Non-pigmented ciliary epithelial cell (primary cell): Measurements from ENCODE around the gene RABL2A.
"Not testable (repeated sequence)": the region's sequence is repeated elsewhere in the genome, so short reads cannot be mapped to it uniquely, and the experiment has no call there.

Experiments used
- DNase-seq: peaks from one replicate; pipeline ENCODE4 v3.0.0-alpha.2; 2010; ENCODE audit warnings: low read depth

The RABL2A gene

DNA sequence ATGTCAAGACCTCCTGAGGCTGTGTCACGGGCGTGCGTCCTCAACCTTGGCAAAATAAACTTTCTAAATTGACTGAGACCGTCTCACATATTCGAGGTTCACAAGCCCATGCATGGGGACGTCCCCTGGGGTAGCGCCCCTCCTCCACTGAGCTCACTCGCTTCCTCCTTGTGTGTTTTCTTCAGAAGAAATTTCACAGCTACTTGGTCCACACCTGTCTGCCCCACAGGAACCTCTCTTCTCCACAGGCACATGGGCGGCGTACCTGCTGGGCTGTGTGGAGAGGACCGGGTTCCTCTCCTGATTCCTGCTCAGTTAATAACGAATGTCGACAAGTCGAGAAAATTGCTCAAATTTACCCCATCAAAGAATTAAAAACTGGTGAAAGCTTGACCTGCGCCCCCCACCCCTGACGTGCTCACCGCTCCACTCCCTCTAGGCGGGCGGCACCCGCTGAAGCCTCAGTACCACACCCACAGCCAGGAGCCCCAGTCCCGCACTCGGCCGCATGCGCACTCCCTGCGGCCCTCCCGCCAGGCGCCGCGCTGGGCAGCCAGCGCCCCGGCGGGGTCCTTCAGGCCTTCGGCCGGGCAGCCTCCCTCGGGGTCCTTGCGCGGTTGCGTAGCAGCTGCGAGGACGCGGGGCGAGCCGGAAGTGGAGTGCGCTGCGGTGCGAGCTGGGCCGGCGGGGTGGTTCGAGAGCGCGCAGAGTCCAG, at the start of gene RABL2A:
RABL2A (plus strand) TSS at position 651 of the 715 bp plus-strand sequence. CDS start 1,341 bp downstream, outside the sequence.
- peak; percentile 18 for DNase-seq

DNA sequence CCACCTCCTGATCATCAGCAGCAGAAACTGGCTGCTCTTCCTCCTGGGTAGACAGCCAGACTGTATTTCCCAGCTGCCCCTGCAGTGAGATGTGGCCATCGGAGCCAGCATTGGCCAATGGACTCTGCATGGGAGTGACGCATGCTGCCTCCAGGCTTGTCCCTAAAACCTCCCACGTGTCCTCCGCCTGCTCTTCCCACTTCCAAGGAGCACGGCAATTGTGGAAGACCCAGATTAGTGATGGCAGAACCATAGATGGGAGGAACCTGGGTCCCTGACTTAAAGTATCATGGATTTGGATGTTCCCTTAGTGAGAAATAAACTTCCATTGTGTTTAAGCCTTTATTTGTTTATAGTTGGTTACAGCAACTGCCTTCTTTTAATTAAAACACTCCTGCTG, 48.6 kb upstream of the RABL2A start:
- not testable (repeated sequence) for DNase-seq

DNA sequence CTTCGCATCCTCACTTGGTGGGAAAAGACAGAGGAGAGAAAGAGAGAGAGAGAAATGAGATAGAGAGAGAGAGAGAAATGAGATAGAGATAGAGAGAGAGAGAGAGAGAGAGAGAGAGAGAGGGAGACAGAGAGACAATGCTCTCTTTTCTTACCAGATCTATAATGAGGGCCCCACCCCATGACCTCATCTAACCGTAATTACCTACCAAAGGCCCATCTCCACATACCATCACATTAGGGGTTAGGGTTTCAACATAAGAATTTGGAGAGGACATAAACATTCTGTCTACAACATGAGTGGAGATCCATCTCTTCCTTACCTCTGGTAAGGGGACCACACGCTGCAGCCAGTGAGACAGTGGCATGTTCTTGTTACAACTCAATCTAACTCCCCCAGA, 44.6 kb upstream of the RABL2A start:
- DNase-seq = not testable (repeated sequence)

DNA sequence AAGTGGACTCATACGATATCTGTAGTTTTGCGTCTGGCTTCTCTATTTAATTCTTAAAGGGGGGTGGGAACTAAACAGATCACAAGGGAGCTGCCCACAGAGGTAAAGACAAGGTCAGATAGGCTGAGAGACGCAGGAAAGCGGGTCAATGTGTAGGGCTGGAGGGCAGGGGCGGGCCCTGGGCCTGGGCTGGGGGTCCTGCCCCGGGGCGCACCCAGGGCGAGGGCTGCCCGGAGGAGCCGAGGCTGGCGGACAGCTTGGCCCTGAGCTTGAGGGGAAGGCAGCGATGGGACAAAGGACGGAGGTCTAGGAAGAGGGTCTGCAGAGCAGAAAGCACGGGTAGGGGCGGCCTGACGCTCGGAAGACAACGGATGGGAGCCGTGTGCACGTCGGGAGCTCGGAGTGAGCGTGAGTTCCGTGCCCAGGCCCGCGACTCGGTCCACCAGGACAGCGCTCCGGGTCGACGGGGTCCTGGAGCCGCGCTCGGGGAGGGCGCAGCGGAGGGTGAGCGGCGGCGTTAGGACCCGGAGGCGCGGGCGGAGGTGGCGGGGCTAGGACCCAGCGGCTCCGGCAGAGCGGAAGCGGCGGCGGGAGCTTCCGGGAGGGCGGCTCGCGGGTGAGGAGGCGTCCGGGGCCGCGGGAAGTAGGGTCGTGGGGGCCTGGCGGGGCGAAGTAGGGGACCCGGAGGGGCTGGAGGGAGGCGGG, 43.4 kb upstream of the RABL2A start:
- not testable (repeated sequence) for DNase-seq

DNA sequence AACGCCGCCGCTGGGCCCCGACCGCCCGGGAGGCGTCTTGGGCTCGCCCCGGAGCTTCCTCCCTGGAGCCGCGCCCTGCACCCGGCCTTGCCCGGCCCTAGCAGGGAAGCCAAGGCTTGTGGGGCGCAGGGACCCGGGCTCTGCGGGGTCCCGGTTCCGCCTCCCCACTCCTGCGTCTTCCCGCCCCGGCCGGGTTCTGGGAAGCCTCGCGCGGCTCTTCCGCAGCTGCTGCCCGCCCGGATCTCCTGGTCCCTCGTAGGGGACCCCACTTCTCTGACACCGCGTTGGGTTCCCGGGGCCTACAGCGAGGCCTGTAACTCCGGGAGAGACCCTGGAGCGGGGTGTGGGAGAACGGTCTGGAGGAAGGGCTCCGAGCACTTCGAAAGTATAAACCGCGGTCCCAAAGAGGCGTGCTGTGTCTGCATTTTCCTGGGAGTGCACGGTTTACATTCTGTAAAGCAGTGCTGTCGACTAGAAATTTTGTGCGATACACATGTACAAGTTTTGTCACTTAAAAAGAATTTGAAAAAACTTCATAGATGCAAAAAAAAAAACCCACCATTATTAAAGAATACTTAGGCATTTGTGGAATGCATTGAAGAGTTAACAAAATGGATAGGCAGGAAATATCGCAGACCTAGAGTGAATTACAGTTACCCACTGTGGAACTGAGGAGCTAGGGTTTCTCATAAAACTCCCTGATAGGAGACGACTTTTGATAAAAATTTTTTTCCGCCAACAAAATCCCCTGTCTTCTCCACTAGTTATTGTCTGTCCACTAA, 42.6 kb upstream of the RABL2A start:
- not testable (repeated sequence) for DNase-seq

DNA sequence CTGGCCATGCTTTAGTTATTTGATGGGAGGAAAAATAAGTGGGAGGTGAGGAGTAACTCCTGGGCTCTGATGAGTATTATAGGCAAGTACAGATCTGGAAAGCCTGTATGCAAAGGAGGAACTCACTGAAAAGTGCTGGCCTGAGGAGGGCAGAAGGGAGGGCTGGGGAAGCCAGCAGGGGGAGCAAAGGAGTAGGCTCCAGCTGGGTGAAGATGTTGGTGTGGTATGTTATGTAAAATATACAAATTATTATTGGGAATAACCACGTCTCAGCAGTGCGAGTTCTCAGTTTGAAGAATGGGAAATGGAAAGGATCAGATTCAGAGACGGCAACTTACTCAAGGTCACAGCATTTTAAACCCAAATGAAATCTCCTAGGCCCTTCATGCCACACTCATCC, 39.9 kb upstream of the RABL2A start:
- not testable (repeated sequence) for DNase-seq

DNA sequence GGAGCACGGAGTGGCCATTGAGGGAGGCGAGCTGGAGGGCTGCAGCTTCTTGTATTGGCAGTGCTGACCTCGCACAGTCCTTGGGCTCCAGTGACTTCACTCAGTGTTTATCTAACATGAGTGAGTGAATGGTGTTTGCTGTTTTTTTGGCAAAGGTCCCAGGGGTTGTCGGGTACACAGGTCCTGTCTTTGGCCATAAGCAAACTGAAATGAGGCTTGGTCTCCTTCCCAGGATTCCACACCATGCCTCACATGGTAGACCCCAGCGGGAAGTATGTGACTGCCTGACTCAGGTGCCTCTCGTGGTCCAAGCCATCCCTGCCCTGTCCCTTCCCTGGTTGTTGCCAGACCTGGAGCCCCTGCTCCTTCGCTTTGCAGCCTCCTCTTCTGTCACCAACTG, 37.5 kb upstream of the RABL2A start:
- DNase-seq = not testable (repeated sequence)

DNA sequence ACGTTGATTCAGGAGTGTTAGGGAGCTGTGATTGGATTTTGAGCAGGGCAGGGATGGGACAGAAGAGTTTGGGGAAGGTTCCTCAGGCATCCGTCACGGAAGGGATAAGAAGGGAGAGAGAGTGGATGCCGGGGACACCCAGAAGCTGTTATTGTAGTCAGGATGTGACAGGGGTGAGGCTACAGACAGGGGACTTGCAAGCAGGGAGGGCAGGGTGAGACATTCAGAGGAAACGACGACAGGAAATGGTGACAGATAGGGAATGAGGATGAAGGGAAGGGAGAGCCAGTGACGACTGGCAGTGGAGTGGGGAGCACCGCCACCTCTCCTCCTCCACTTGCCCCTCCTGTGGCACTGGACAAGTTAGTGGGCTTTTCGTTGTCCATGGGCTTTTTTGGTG, 35.1 kb upstream of the RABL2A start:
- not testable (repeated sequence) for DNase-seq

DNA sequence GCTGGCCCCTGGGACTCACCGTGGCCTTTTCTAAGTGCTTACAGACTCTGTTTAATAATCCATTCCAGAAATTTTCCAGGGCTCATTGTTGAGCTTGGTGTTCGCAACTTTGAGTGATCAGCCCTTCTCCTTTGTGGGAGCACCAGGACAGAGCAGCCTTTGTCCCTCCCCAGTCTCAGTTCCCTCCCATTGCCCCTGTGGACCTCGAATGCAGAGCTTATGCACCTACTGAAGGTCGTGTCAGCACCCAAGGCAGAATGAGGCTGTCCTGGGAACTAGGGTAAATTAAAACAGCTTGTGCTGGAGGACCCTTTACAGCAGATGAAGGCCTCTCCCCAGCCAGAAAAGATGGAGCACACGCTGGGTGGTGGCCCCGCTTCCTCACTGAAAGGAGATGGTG, 33.8 kb upstream of the RABL2A start:
- not testable (repeated sequence) for DNase-seq

DNA sequence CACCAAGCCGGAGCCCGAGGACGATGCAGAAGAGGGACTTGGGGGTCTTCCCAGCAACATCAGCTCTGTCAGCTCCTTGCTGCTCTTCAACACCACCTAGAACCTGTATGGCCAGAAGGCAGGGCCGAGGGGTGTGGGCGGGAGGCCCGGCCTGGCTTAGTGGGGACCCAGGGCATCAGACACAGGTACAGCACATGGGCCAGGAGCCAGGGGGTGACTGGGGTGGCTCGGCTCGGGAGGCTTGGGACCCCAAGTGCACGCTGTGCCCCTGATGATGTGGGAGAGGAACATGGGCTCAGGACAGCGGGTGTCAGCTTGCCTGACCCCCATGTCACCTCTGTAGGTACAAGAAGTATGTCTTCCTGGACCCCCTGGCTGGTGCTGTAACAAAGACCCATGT, 31.3 kb upstream of the RABL2A start:
- not testable (repeated sequence) for DNase-seq

DNA sequence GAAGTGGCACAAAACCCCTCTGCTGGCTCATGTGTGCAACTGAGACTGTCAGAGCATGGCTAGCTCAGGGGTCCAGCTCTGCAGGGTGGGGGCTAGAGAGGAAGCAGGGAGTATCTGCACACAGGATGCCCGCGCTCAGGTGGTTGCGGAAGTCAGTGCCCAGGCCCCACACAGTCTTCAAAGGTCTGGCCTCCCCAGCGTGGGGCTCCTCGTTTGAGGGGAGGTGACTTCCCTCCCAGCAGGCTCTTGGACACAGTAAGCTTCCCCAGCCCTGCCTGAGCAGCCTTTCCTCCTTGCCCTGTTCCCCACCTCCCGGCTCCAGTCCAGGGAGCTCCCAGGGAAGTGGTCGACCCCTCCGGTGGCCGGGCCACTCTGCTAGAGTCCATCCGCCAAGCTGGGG, 29.9 kb upstream of the RABL2A start:
- DNase-seq = not testable (repeated sequence)

DNA sequence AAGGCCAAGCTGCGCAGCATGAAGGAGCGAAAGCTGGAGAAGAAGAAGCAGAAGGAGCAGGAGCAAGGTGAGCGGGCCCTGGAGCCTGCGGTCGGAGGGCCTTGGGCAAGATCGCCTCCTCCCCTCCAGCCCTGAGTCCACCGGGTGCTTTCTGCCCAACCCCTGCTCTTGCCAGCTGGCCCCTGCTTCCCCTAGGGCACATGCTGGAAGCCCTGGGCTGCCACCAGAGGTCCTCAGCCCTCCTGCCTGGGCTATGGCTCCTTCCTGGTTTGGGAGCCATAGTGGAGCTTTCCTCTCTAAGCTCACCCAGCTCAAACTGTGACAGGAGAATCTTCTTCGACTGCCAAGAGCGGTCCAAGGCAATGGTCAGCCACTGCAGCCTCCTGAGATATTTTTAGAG, 29.5 kb upstream of the RABL2A start:
- not testable (repeated sequence) for DNase-seq

DNA sequence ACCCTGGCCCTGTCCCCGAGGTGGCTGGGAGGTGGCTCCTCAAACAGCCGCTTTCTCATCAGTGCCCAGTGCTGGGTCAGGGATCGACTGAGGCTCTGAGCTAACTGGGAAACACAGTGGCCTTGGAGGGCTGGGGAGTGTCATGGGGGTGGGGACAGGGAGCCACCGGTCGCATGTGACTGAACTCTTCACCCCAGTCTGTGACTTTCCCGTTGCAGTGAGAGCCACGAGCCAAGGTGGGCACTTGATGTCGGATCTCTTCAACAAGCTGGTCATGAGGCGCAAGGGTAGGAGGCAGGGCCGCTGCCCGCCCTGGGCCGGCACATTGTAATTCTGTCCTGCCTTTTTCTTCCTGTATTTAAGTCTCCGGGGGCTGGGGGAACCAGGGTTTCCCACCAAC, 28.9 kb upstream of the RABL2A start:
- not testable (repeated sequence) for DNase-seq

DNA sequence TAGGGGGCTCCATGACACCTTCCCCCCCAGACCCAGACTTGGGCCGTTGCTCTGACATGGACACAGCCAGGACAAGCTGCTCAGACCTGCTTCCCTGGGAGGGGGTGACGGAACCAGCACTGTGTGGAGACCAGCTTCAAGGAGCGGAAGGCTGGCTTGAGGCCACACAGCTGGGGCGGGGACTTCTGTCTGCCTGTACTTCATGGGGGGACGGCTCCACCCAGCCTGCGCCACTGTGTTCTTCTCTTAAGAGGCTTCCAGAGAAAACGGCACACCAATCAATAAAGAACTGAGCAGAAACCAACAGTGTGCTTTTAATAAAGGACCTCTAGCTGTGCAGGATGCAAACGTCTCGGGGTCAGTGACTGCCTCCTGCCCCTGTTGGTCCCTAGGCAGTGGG, 28.3 kb upstream of the RABL2A start:
- not testable (repeated sequence) for DNase-seq

DNA sequence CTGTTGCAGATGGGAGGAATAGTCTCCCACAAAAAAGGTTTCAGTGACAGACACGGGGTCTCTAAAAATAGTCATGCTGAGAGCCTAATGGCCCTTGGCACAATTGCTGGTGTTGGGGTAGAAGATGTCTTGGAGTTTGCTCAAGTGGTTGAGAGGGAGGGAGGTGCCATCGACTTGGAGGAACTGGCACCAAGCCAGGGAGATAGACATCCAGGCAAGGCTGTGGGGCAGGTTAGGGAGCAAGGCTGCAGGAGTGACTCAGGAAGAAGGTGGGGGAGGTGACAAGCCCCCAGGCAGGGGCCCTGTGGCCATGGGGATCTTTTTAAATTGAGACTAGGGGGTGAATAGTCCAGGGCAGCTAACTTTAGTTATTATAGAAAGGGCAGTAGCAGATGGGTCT, 27.9 kb upstream of the RABL2A start:
- DNase-seq = not testable (repeated sequence)

DNA sequence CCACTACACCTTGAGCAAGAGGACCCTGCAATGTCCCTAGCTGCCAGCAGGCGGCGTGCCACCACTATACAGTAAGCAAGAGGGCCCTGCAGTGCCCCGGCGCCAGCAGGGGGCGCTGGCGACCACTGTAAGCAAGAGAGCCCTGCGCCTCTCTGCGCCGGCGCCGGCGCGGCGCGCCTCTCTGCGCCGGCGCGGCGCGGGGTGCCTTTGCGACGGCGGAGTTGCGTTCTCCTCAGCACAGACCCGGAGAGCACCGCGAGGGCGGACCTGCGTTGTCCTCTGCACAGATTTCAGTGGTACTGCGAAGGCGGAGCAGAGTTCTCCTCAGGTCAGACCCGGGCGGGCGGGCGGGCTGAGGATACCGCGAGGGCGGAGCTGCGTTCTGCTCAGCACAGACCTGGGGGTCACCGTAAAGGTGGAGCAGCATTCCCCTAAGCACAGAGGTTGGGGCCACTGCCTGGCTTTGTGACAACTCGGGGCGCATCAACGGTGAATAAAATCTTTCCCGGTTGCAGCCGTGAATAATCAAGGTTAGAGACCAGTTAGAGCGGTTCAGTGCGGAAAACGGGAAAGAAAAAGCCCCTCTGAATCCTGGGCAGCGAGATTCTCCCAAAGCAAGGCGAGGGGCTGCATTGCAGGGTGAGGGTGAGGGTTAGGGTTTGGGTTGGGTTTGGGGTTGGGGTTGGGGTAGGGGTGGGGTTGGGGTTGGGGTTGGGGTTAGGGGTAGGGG, 24.9 kb upstream of the RABL2A start:
- DNase-seq = not testable (repeated sequence)

DNA sequence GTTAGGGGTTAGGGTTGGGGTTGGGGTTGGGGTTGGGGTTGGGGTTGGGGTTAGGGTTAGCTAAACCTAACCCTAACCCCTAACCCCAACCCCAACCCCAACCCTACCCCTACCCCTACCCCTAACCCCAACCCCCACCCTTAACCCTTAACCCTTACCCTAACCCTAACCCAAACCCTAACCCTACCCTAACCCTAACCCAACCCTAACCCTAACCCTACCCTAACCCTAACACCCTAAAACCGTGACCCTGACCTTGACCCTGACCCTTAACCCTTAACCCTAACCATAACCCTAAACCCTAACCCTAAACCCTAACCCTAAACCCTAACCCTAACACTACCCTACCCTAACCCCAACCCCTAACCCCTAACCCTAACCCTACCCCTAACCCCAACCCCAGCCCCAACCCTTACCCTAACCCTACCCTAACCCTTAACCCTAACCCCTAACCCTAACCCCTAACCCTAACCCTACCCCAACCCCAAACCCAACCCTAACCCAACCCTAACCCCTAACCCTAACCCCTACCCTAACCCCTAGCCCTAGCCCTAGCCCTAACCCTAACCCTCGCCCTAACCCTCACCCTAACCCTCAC, 24.1 kb upstream of the RABL2A start:
- no peak for DNase-seq

DNA sequence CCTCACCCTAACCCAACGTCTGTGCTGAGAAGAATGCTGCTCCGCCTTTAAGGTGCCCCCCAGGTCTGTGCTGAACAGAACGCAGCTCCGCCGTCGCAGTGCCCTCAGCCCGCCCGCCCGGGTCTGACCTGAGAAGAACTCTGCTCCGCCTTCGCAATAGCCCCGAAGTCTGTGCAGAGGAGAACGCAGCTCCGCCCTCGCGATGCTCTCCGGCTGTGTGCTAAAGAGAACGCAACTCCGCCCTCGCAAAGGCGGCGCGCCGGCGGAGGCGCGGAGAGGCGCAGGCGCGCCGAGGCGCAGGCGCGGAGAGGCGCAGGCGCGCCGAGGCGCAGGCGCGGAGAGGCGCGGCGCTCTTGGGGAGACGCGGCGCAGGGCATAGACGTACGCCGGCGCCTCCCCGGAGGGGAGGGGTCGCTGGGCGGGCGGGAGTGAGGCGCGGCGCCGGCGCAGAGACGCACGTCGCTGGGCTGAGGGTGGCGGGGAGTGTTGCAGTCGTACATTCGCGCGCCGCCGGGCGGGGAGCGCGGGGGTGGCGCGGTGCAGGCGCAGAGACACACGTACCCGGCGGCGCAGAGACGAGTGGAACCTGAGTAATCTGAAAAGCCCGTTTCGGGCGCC, 23.5 kb upstream of the RABL2A start:
- peak; percentile 40 for DNase-seq

DNA sequence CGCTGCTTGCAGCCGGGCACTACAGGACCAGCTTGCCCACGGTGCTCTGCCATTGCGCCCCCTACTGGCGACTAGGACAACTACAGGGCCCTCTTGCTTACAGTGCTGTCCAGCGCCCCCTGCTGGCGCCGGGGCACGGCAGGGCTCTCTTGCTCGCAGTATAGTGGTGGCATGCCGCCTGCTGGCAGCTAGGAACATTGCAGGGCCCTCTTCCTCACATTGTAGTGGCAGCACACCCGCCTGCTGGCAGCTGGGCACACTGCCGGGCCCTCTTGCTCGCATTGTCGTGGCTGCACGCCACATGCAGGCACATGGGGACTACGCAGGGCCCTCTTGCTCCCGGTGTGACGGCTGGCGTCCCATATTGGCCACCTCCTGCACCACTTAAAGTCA, 23.0 kb upstream of the RABL2A start:
- peak; percentile 45 for DNase-seq

DNA sequence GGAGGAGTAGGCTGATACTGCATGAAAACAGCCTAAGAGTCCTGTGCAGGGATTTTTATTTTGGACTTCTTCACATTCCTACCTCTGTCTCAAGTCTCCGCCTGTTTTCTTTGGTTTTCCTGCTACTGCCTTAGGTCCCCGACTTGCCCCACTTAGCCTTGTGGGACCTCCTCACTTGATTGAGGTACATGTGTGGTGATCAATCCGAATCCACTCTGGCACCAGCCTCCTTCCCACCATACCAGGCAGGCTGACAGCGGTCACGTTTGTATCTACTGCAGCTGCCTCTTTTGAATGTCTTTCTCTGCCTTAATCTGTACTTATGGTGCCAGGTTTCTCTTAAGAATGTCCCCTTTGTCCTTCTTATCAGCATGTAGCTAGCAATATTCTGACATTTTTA, 22.4 kb upstream of the RABL2A start:
- not testable (repeated sequence) for DNase-seq

DNA sequence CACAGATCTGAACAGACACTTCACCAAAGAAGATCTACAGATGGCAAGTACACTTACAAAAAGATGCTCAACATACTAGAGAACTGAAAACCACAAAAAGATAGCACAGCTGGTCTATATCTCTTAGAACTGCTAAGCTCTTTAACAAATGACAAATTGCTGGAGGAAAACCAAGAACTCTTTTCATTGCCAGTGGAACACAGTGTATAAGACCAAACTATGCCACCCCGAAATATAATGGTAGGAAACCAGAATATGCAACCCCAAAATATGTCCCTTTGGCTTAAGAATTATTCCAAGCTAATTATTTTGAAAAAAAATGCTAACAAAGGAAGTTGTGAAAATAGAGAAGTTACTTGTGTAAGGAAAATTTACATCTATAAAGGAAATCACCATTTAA, 21.0 kb upstream of the RABL2A start:
- not testable (repeated sequence) for DNase-seq
